ENCODE results near the gene SCFD2.
"Not testable (repeated sequence)": the region's sequence is repeated elsewhere in the genome, so short reads cannot be mapped to it uniquely, and the experiment has no call there.

SCFD2 gene

DNA sequence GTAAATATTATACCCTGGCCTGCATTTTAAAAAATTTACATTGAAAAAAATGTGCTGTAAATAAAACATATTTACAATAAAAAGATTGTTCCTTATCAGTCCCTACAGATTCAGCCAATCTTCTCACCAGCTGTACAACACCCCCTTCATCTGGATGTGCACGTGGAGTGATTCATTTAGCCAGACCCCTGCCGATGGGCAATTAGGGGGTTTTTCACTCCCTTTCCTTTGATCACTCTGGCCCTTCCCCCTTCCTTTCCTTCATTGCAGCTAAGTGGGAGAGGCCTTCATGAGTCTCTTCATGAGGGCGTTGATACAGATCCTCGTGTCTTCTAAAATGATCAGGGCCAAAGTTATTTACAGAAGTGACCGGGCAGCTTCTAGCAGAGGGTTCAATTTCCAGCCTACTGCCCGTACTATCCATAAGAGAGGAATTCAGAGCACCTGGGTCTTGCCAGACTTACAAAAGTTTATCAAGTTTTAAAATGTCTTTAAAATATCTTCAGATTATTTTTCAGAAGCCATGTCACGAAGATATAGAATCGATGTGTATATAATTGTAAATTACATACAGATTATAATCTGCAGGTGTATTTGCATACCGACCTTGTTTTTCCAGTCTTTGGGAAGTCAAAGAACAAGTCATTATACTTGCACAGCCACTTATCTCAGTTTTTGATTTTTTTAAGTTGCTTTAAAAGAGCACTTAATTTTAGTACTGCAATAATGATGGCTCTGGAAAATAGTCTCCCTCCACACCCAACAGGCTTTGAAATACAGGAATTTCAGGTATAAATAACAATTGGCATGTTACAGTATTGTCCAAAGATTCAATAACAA, 525.1 kb downstream of the SCFD2 start:
- no peak for DNase-seq (ENCODE audit: low read depth in 1 of 2, low spot score in 1 of 2)

DNA sequence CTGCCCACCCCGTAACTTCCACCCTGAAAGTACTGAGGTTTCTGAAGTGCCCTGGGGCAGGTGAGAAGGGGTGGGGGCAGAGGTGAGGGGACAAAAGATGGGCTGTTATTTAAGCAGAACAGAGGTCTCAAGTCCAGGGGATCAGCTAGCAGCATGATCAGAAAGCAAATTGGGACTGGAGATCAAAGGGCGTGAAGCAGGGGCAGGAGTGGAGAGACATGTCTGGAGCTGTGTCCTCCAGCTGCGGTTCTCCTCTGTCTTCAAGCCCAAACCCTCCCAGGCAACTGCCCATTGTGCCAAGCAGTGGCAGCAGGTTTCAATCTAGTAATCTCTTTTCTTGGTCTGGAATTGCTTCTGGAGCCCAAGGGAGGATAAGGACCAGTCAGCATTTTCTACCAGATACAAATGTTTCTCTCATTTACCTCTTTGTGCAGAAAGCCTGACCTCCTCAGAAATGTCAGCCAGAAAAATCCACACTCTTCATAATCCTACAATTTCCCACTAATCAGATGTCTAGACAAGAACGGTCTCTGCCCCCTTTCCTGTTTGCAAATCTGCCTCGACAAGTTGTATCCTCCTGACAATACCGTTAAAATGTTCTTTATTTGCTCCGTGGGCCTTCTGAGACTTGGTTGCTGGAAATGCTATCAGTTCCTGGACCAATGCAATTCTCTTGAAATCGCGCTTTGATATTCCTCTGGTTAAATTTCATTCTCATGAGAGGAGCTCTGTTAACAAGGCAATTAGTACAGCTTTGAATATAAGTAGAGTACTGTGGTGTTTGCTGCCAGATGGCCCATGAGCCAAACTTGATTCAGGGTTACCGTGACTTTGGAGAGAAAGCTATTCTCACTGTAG, 526.9 kb downstream of the SCFD2 start:
- DNase-seq (ENCODE audit: low read depth in 1 of 2, low spot score in 1 of 2), result no peak

DNA sequence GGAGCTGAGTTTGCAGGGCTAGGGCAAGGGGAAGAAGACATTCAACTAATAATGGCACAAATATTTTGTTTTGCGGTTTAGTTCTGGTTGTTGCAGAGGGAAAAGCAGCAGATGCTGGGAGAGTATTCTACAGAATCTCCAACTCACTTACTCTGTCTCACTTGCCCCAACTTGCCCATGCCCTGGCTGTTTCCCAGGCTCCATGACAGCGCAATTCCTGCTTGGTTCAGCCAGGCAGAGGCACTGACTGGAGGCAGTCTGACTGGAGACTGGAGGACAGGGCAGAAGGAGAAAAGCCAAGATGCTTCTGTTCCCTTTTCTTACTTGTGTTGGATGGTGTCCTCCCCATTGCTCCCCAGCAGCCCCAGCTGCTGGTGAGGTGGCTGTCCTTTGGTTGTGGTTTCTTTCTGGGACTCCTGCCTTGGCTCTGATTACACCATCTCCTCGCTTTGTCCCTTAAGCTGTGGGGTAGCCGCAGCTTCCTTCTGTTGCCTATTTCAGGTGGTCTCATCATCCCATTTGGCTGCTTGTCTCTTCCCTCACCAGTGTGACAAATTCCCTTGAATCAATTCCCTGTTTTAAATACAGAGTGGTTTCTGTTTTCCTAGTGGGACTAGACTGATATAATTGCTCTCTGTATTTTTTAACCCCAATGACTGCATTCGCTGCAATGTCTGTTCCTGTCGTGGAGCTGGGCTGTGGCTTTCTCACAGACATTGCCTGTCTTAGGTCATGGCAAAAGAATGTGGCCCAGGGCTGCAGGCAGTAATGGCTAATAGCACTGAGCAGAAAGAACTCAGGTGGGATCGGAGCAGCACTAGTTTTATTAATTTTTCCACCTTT, 527.9 kb downstream of the SCFD2 start:
- no peak for DNase-seq (ENCODE audit: low read depth in 1 of 2, low spot score in 1 of 2)

DNA sequence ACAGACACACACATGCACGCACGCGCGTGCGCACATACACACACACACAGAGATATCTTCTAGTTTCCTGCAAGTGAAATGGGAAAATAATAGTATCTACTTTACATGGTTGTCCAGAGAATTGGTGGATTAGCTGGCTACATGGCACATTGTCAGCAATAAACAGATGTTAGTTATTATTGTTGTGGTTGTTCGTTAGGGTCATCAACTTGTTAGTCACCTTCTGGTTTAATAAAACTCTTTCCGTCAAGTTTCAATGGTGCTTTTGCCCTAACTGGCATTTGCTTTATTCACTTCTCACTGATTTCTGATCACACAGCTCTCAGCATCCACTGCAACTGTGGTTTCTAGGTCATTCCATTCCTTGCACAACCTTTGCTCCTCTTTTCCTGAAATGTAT, 529.2 kb downstream of the SCFD2 start:
- DNase-seq (ENCODE audit: low read depth in 1 of 2, low spot score in 1 of 2), result no peak

DNA sequence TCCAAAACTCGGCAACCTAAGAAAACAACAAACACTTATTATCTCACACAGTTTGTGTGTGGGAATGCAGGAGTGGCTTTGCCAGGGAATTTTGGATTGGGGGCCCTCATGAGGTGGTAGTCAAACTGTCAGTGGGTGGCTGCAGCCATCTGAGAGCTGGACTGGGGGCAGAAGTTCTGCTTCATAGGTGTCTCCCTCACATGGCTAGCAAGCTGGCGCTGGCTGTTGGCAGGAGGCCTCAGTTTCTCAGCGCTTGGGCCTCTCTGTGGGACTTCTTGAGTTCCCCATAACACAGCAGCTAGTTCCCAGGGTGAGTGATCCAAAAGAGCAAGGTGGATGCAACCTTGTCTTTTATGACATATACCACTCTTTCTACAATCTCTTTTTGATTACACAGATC, 529.7 kb downstream of the SCFD2 start:
- no peak for DNase-seq (ENCODE audit: low read depth in 1 of 2, low spot score in 1 of 2)

DNA sequence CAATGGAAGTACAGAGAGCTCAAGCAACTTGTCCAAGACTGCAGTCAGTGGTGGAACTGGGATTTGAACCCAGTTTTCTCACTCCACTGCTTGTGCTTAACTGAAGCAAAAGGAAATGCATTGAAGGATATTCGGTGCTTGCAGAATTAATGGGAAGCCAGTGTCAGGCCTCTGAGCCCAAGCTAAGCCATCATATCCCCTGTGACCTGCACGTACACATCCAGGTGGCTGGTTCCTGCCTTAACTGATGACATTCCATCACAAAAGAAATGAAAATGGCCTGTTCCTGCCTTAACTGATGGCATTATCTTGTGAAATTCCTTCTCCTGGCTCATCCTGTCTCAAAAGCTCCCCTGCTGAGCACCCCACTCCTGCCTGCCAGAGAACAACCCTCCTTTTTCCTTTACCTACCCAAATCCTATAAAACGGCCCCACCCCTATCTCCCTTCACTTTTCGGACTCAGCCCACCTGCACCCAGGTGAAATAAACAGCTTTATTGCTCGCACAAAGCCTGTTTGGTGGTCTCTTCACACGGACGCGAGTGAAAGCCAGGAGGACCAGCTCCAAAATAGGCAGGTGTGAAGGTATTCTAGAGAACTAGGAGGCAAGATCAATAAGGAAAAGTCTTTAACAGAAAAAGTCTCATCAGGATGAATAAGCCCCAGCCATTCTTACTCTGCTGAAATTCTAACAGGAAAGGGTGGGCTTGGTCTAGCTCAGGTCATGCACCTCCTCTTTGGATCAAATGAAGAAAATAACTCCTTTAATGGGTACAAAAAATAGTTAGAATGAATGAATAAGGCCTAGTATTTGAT, 531.0 kb downstream of the SCFD2 start:
- not testable (repeated sequence) for DNase-seq (ENCODE audit: low read depth in 1 of 2, low spot score in 1 of 2)

DNA sequence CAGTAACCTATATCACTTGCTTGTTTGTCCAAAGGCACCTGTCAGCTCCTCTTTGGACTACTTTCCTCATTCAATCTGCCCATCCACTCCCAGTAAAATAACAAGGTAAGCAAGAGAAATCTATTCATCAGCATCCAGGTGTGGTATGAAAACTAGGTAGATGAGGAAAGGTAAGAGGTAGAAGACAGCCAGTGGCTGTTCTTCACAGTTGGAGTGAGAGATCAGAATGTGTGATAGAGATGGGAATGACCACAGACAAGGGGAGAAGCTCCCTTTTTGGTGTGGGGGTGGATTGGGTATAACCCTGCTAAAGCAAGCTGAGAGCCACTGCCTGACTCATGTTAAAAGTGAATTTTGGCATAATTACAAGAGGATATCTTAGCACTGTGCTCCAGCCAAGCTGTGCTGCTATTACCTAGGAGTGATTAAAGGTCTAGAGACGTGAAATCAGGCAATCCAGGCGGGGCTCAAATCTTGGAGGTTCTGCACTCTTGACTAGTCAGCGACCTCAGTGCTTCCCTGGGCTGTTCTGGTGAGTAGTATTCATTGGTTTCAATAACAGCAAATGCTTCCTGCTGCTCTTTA, 531.8 kb downstream of the SCFD2 start:
- DNase-seq (ENCODE audit: low read depth in 1 of 2, low spot score in 1 of 2), result no peak

DNA sequence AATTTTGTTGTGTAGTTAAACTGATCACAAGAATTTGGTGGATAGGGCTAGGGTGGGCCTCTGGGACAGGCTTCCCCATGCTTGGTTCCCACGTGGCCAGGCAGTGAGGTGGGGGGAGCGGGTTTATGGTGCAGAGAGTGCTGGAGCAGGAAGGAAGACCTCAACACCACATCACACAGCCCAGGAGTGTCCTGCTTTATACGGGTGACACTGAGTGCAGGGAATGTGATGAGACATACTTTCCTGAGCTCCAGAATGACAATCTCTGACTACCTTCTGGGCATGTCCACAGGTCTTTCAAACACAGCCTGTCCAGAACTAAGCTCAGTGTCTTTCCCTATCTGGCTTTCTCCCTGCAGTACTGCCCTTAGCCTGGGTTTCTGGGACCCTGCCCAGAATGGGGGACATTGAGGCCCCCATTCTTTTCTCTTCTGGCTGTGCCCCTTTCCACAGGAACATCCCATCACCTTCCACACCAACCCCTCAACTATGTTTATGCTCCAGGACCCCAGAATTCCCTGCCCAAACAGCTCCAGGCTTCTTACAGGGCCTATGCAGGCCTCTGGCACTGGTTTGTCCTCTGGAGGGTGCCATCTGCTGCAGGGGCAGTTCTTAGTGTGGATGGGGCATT, 540.3 kb downstream of the SCFD2 start:
- DNase-seq (ENCODE audit: low read depth in 1 of 2, low spot score in 1 of 2), result no peak

DNA sequence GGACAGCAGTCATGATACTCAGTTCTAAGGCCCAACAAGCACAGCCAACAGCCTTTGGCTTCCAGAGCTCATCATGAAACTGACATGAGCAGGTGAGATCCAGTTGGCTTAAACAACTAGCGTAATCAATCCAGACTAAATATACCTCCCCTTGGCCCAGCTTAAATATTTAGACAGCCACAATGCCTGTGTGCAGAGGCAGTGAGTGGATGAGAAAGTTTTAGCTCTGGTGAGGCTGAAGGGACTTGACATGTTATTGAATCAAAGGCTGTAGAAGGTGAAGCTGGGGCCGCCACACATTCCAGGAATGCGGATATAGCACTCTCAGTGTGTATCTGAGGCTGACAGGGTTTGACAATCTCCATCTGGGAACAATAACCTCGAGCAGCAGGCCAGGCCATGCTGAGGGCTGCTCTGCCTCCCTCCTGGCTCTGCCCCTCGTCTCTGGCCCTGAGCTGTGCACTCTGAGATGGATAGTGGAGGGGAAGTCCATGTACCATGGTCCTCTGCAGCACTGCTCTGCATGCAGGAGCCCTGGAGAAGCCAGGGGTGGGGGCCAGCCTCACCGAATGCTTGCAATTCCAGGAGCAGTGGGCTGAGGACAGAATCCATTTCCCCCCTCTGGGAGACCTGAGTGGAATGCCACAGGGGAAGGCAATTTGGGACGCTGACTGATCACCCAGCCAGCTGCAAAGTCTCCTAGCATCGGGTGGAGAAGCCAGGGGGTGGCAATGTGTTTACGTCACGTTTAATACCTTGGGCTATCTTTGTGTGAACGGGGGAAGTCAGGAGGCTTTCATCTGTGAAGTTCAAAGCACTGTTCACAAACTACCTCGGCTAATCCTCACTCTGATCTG, 541.0 kb downstream of the SCFD2 start:
- no peak for DNase-seq (ENCODE audit: low read depth in 1 of 2, low spot score in 1 of 2)

DNA sequence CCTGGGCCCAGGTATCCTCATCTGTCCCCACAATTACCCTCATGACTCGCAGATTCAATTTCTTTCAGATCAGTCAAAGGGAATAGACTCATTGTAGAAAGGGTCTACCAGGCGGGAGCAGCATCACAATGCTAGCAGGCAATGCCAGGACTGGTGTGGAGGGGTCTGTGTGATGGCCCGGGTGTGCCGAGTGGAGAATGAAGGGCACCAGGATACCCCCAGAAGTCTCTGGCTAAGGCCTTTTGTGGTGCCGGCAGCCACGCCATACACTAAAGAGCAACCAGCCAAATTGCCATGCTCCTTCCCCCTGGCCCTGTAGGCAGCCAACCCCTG, 541.6 kb downstream of the SCFD2 start:
- DNase-seq (ENCODE audit: low read depth in 1 of 2, low spot score in 1 of 2), result no peak

DNA sequence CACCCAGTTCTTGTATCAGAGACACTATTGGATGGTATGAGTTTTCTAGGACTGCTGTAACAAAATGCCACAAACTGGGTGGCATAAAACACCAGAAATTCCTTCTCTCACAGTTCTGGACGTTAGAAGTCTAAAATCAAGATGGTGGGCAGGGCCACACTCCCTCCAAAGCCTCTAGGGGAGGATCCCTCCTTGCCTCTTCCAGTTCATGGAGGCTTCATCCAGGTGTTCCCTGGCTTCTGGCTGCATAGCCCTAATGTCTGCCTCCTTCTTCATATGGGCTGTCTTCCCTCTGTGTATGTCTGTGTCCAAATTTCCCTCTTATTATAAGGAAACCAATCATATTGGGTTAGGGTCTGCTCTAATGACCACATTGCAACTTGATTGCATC, 542.2 kb downstream of the SCFD2 start:
- DNase-seq (ENCODE audit: low read depth in 1 of 2, low spot score in 1 of 2), result no peak

Data from activated CD4-positive, alpha-beta T cell treated with anti-CD3 and anti-CD28 coated beads, Interleukin-2, amount 50 U/mL, for 24 hours (primary cell).